ENCODE results near the gene NT5DC4. TPM values are rescaled to one million over a fixed set of nuclear protein-coding genes. Genes with fewer than 3 reads are reported as not detected.

Gene NT5DC4
- total and polyA plus RNA-seq, 4 donors = 1.2 TPM; not detected in 3

DNA sequence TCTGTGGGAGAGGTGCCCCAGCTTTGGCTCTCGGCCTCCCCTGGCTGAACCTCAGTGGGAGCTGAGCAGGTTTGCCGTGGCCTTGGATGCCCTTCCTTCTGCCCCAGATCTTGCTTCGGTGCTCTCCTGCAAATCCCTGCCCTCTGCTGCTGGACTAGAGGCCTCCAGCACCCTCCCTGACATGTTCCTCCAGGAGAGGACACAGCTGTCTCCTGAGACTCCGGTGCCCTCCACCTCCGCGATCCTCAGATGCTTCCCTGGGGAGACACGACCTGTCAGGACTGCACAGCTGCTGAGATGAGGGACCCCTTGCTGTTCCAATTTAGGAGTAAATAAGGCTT is 7.3 kb upstream of the NT5DC4 start:
- no peaks in the 10 kb centered on the region for H3K9me3 ChIP-seq (ENCODE audit: control insufficient read depth in 4 of 4, low read length in 3 of 4)
- 72% methylated on average over 7 of the region's 7 CpGs for WGBS
- H3K4me3 ChIP-seq (ENCODE audit: low read depth in 1 of 3, low read length in 3 of 3) = no peak overlapping the region
- no peak overlapping the region for H3K27ac ChIP-seq (ENCODE audit: low read depth in 1 of 2, low read length in 2 of 2)
- H3K9ac ChIP-seq (ENCODE audit: low read depth in 1 of 2, low read length in 2 of 2) = no peak overlapping the region
- H3K4me1 ChIP-seq (ENCODE audit: control insufficient read depth in 4 of 4, insufficient read depth in 4 of 4, low read length in 3 of 4) = no peaks in the 10 kb centered on the region
- H3K27me3 ChIP-seq (ENCODE audit: control insufficient read depth in 4 of 4, insufficient read depth in 4 of 4, low read length in 3 of 4) = no peaks in the 10 kb centered on the region
- no peak for DNase-seq (ENCODE audit: low spot score)
- TF ChIP-seq HNF4A (conservative IDR thresholded peaks at IDR 0.05) (no peak), SP1 (IDR thresholded peaks at IDR 0.05) (no peak)
- H3K36me3 ChIP-seq (ENCODE audit: control insufficient read depth in 4 of 4, insufficient read depth in 3 of 4, low read depth in 1 of 4, low read length in 3 of 4) = no peaks in the 10 kb centered on the region

DNA sequence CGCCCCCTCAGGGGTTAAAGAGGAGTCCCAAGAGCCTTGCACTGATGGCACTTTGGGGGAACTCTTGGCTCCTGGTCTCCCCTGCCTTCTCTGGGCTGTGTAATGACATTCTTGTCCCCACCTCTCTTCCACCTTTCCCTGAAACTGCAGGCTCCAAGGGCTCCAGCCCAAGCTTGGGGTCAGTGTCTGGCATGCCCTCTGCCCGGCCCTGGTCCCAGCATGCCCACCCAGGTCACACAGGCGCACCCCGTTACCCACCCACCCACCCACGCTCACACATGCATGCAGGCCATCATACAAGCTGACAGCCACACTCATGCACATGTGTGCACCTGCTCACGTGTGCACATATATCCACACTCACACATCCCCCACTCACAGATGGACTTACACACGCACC is 6.9 kb upstream of the NT5DC4 start:
- H3K36me3 ChIP-seq (ENCODE audit: control insufficient read depth in 4 of 4, insufficient read depth in 3 of 4, low read depth in 1 of 4, low read length in 3 of 4) = no peaks in the 10 kb centered on the region
- H3K4me1 ChIP-seq (ENCODE audit: control insufficient read depth in 4 of 4, insufficient read depth in 4 of 4, low read length in 3 of 4) = no peaks in the 10 kb centered on the region
- DNase-seq (ENCODE audit: low spot score) = no peak
- no peak overlapping the region for H3K4me3 ChIP-seq (ENCODE audit: low read depth in 1 of 3, low read length in 3 of 3)
- TF ChIP-seq, protein P1, sequence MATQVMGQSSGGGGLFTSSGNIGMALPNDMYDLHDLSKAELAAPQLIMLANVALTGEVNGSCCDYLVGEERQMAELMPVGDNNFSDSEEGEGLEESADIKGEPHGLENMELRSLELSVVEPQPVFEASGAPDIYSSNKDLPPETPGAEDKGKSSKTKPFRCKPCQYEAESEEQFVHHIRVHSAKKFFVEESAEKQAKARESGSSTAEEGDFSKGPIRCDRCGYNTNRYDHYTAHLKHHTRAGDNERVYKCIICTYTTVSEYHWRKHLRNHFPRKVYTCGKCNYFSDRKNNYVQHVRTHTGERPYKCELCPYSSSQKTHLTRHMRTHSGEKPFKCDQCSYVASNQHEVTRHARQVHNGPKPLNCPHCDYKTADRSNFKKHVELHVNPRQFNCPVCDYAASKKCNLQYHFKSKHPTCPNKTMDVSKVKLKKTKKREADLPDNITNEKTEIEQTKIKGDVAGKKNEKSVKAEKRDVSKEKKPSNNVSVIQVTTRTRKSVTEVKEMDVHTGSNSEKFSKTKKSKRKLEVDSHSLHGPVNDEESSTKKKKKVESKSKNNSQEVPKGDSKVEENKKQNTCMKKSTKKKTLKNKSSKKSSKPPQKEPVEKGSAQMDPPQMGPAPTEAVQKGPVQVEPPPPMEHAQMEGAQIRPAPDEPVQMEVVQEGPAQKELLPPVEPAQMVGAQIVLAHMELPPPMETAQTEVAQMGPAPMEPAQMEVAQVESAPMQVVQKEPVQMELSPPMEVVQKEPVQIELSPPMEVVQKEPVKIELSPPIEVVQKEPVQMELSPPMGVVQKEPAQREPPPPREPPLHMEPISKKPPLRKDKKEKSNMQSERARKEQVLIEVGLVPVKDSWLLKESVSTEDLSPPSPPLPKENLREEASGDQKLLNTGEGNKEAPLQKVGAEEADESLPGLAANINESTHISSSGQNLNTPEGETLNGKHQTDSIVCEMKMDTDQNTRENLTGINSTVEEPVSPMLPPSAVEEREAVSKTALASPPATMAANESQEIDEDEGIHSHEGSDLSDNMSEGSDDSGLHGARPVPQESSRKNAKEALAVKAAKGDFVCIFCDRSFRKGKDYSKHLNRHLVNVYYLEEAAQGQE (IDR thresholded peaks at IDR 0.05) = no peak
- TF ChIP-seq, protein P2, sequence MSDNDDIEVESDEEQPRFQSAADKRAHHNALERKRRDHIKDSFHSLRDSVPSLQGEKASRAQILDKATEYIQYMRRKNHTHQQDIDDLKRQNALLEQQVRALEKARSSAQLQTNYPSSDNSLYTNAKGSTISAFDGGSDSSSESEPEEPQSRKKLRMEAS (IDR thresholded peaks at IDR 0.05) = no peak
- no peak for TF ChIP-seq JUND (IDR thresholded peaks at IDR 0.05)
- no peak for TF ChIP-seq HNF4G (IDR thresholded peaks at IDR 0.05)
- no peak for TF ChIP-seq GABPA (IDR thresholded peaks at IDR 0.05 in 1 of 2, conservative IDR thresholded peaks at IDR 0.05 in 1 of 2)
- TF ChIP-seq, protein P3, sequence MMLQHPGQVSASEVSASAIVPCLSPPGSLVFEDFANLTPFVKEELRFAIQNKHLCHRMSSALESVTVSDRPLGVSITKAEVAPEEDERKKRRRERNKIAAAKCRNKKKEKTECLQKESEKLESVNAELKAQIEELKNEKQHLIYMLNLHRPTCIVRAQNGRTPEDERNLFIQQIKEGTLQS (IDR thresholded peaks at IDR 0.05) = no peak
- TF ChIP-seq YY1 (IDR thresholded peaks at IDR 0.05) = no peak
- no peak for TF ChIP-seq NR2F2 (IDR thresholded peaks at IDR 0.05)
- TF ChIP-seq HNF4A (conservative IDR thresholded peaks at IDR 0.05) = no peak
- TF ChIP-seq, protein P4, sequence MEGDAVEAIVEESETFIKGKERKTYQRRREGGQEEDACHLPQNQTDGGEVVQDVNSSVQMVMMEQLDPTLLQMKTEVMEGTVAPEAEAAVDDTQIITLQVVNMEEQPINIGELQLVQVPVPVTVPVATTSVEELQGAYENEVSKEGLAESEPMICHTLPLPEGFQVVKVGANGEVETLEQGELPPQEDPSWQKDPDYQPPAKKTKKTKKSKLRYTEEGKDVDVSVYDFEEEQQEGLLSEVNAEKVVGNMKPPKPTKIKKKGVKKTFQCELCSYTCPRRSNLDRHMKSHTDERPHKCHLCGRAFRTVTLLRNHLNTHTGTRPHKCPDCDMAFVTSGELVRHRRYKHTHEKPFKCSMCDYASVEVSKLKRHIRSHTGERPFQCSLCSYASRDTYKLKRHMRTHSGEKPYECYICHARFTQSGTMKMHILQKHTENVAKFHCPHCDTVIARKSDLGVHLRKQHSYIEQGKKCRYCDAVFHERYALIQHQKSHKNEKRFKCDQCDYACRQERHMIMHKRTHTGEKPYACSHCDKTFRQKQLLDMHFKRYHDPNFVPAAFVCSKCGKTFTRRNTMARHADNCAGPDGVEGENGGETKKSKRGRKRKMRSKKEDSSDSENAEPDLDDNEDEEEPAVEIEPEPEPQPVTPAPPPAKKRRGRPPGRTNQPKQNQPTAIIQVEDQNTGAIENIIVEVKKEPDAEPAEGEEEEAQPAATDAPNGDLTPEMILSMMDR (IDR thresholded peaks at IDR 0.05; ENCODE audit: low read depth, low read length, missing input control) = no peak
- TF ChIP-seq SP1 (IDR thresholded peaks at IDR 0.05) = no peak
- no peak for TF ChIP-seq TAF1 (conservative IDR thresholded peaks at IDR 0.05)
- no peak for TF ChIP-seq FOXA2 (IDR thresholded peaks at IDR 0.05)
- TF ChIP-seq FOXA1 (IDR thresholded peaks at IDR 0.05) = no peak
- no peak for TF ChIP-seq EGR1 (IDR thresholded peaks at IDR 0.05; ENCODE audit: low read depth in 2 of 2)
- TF ChIP-seq RAD21 (IDR thresholded peaks at IDR 0.05) = no peak
- no peaks in the 10 kb centered on the region for H3K9me3 ChIP-seq (ENCODE audit: control insufficient read depth in 4 of 4, low read length in 3 of 4)
- no peaks in the 10 kb centered on the region for H3K27me3 ChIP-seq (ENCODE audit: control insufficient read depth in 4 of 4, insufficient read depth in 4 of 4, low read length in 3 of 4)
- no peak overlapping the region for H3K9ac ChIP-seq (ENCODE audit: low read depth in 1 of 2, low read length in 2 of 2)
- no peak overlapping the region for H3K27ac ChIP-seq (ENCODE audit: low read depth in 1 of 2, low read length in 2 of 2)
- 91% methylated on average over 7 of the region's 7 CpGs for WGBS
